Skeletal muscle satellite cell (primary cell): ENCODE data around the gene RNF149.
A peak's percentile ranks its signal among the peaks of the same experiment; 100 is the strongest.

ENCODE experiments used
- H3K27me3 ChIP-seq: 2 replicates; pipeline ENCODE4 v1.7.0; 2013; ENCODE audit warnings: low read length; ENCODE audit not compliant: control insufficient read depth, insufficient read depth
- H3K36me3 ChIP-seq: 2 replicates; pipeline ENCODE4 v1.7.0; 2013; ENCODE audit warnings: mild to moderate bottlenecking, control low read depth, low read length; ENCODE audit not compliant: insufficient read depth
- H3K4me1 ChIP-seq: 2 replicates; pipeline ENCODE4 v1.7.0; 2013; ENCODE audit warnings: low read length; ENCODE audit not compliant: control insufficient read depth, insufficient read depth
- H3K4me2 ChIP-seq: 2 replicates; pipeline ENCODE4 v1.7.0; 2013; ENCODE audit warnings: mild to moderate bottlenecking, low read length
- H3K4me3 ChIP-seq: 2 replicates; pipeline ENCODE4 v1.7.0; 2013; ENCODE audit warnings: low read length
- H3K9ac ChIP-seq: 2 replicates; pipeline ENCODE4 v1.7.0; 2013; ENCODE audit warnings: mild to moderate bottlenecking, low read depth, low read length, moderate library complexity
- H3K9me3 ChIP-seq: replicated peaks from 2 replicates; pipeline ENCODE4 v1.7.0; 2013; ENCODE audit warnings: mild to moderate bottlenecking, control low read depth, low read length

RNF149 gene

GRCh38 chr2:101346909-101347308 is 38.4 kb upstream of the RNF149 start:
- no peak overlapping the region for H3K4me3 ChIP-seq
- H3K36me3 ChIP-seq: no peaks in the 10 kb centered on the region
- no peaks in the 10 kb centered on the region for H3K9me3 ChIP-seq
- H3K4me2 ChIP-seq: no peak overlapping the region
- H3K4me1 ChIP-seq: peaks cover 5% of the 10 kb centered on the region
- no peaks in the 10 kb centered on the region for H3K27me3 ChIP-seq
- no peak overlapping the region for H3K9ac ChIP-seq

GRCh38 chr2:101344137-101344536 is 35.6 kb upstream of the RNF149 start:
- H3K36me3 ChIP-seq: no peaks in the 10 kb centered on the region
- no peak overlapping the region for H3K4me3 ChIP-seq
- H3K27me3 ChIP-seq: no peaks in the 10 kb centered on the region
- H3K9ac ChIP-seq: no peak overlapping the region
- no peaks in the 10 kb centered on the region for H3K4me1 ChIP-seq
- H3K4me2 ChIP-seq: no peak overlapping the region
- H3K9me3 ChIP-seq: no peaks in the 10 kb centered on the region

GRCh38 chr2:101342625-101343008 is 34.1 kb upstream of the RNF149 start:
- H3K36me3 ChIP-seq: no peaks in the 10 kb centered on the region
- H3K9ac ChIP-seq: no peak overlapping the region
- no peaks in the 10 kb centered on the region for H3K9me3 ChIP-seq
- no peaks in the 10 kb centered on the region for H3K27me3 ChIP-seq
- H3K4me3 ChIP-seq: no peak overlapping the region
- H3K4me1 ChIP-seq: peaks cover 4% of the 10 kb centered on the region
- no peak overlapping the region for H3K4me2 ChIP-seq

GRCh38 chr2:101341901-101342624 is 33.6 kb upstream of the RNF149 start:
- no peak overlapping the region for H3K9ac ChIP-seq
- no peaks in the 10 kb centered on the region for H3K27me3 ChIP-seq
- no peaks in the 10 kb centered on the region for H3K36me3 ChIP-seq
- peaks cover 4% of the 10 kb centered on the region for H3K4me1 ChIP-seq
- no peaks in the 10 kb centered on the region for H3K9me3 ChIP-seq
- H3K4me3 ChIP-seq: no peak overlapping the region
- peak overlapping the region; percentile 32 for H3K4me2 ChIP-seq

- Histone ChIP-seq H3K9me3 (no peaks in the 10 kb centered on the region), H3K4me2 (no peak overlapping the region), H3K36me3 (no peaks in the 10 kb centered on the region), H3K9ac (no peak overlapping the region), H3K4me1 (peaks cover 4% of the 10 kb centered on the region), H3K4me3 (no peak overlapping the region), H3K27me3 (no peaks in the 10 kb centered on the region)
These were observed 32.9 kb upstream of the RNF149 start for GRCh38 chr2:101341421-101341820.

DNA sequence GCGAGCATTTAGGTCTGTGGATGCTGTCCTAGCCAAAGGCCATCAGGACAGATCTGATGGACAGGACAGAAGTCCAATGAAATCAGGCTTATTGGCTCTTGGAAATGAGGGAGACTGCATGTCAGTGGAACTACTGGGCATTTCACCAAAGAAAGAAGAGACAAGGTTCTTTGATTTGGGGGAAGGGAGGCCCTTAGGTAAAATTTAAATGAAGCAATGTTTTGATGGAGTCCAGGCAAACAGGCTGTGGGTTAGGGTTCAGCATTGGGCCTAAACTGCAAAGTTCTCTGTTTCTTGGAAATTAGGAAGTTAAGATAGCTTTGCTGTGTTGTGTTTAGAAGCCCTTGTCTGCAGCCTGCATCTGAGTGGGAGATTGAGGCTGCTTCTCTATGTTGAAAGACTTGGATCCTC is 31.6 kb upstream of the RNF149 start:
- no peak overlapping the region for H3K9ac ChIP-seq
- H3K4me3 ChIP-seq: no peak overlapping the region
- H3K9me3 ChIP-seq: no peaks in the 10 kb centered on the region
- no peaks in the 10 kb centered on the region for H3K36me3 ChIP-seq
- H3K4me2 ChIP-seq: no peak overlapping the region
- H3K27me3 ChIP-seq: no peaks in the 10 kb centered on the region
- H3K4me1 ChIP-seq: peaks cover 4% of the 10 kb centered on the region

- Histone ChIP-seq H3K36me3 (no peaks in the 10 kb centered on the region), H3K4me1 (peaks cover 4% of the 10 kb centered on the region), H3K4me2 (no peak overlapping the region), H3K27me3 (no peaks in the 10 kb centered on the region), H3K9ac (no peak overlapping the region), H3K9me3 (no peaks in the 10 kb centered on the region), H3K4me3 (no peak overlapping the region)
These were observed 30.9 kb upstream of the RNF149 start for GRCh38 chr2:101339266-101339880.

DNA sequence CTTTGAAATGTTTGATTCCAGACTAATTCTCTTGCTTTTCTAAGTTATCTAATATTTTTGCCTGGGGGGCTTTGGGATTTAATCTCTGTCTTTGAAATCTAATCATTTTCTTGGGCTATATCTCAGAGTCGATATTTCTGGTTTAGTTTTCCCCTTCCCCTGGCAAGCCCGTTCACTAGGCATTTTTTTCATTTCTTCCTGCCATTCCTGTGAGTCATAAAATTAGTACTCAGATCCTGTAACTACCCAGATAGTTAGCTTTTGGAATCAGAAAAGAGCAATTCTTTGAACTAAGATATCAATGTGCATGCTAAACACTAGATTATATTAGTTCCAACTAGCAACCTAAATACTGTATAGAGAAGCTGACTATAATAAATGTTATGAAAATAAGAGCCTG is 29.4 kb upstream of the RNF149 start:
- H3K27me3 ChIP-seq: no peaks in the 10 kb centered on the region
- H3K36me3 ChIP-seq: no peaks in the 10 kb centered on the region
- H3K9ac ChIP-seq: peak overlapping the region; percentile 56
- peaks cover 4% of the 10 kb centered on the region for H3K4me1 ChIP-seq
- H3K9me3 ChIP-seq: no peaks in the 10 kb centered on the region
- H3K4me2 ChIP-seq: peak overlapping the region; percentile 61
- no peak overlapping the region for H3K4me3 ChIP-seq

GRCh38 chr2:101332885-101333766 is 24.6 kb upstream of the RNF149 start:
- Histone ChIP-seq H3K9me3 (no peaks in the 10 kb centered on the region), H3K4me1 (peaks cover 13% of the 10 kb centered on the region), H3K36me3 (no peaks in the 10 kb centered on the region), H3K9ac (no peak overlapping the region), H3K27me3 (no peaks in the 10 kb centered on the region), H3K4me3 (no peak overlapping the region), H3K4me2 (no peak overlapping the region)

GRCh38 chr2:101331202-101331601 is 22.7 kb upstream of the RNF149 start:
- Histone ChIP-seq H3K27me3 (no peaks in the 10 kb centered on the region), H3K9ac (no peak overlapping the region), H3K36me3 (no peaks in the 10 kb centered on the region), H3K4me1 (peaks cover 16% of the 10 kb centered on the region), H3K4me3 (no peak overlapping the region), H3K9me3 (no peaks in the 10 kb centered on the region), H3K4me2 (no peak overlapping the region)

GRCh38 chr2:101330253-101330933 is 21.9 kb upstream of the RNF149 start:
- Histone ChIP-seq H3K9me3 (no peaks in the 10 kb centered on the region), H3K27me3 (no peaks in the 10 kb centered on the region), H3K4me3 (no peak overlapping the region), H3K4me1 (peaks cover 16% of the 10 kb centered on the region), H3K36me3 (no peaks in the 10 kb centered on the region), H3K4me2 (no peak overlapping the region), H3K9ac (no peak overlapping the region)
